GM12873 (cell line): ENCODE data around the gene CCNQ.

Experiments
- TF ChIP-seq, protein P1 (sequence below): IDR thresholded peaks from 2 replicates; pipeline ENCODE4 v1.5.1; 2012; ENCODE audit warnings: low read depth, mild to moderate bottlenecking, moderate library complexity, low read length, control low read depth; ENCODE audit not compliant: insufficient read depth; ENCODE audit errors: missing control alignments

The CCNQ gene

DNA sequence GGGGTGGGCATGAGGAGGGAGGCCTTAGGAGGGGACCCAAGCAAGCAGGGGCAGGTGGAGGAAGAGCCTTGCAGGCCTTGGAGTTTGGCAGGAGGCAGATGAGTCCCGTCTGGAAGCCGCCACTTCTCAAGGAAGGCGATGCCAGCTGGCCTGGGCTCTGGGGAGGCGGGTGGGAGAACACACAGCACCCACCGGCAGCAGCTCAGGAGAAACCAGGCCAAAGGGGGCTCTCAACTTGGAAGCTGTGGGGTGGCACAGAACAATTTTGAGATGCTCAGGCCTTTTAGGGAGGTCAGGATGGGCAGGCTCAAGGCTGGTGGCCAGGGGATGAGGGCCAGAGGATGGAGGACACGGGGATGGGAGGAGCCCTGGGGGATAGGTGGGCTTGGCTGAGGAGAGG, 36.4 kb upstream of the CCNQ start:
- TF ChIP-seq, protein P1, sequence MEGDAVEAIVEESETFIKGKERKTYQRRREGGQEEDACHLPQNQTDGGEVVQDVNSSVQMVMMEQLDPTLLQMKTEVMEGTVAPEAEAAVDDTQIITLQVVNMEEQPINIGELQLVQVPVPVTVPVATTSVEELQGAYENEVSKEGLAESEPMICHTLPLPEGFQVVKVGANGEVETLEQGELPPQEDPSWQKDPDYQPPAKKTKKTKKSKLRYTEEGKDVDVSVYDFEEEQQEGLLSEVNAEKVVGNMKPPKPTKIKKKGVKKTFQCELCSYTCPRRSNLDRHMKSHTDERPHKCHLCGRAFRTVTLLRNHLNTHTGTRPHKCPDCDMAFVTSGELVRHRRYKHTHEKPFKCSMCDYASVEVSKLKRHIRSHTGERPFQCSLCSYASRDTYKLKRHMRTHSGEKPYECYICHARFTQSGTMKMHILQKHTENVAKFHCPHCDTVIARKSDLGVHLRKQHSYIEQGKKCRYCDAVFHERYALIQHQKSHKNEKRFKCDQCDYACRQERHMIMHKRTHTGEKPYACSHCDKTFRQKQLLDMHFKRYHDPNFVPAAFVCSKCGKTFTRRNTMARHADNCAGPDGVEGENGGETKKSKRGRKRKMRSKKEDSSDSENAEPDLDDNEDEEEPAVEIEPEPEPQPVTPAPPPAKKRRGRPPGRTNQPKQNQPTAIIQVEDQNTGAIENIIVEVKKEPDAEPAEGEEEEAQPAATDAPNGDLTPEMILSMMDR: no peak

GRCh38 chrX:153634832-153635231, 35.9 kb upstream of the CCNQ start:
- TF ChIP-seq, protein P1: no peak

- TF ChIP-seq, protein P1: no peak
Measured at GRCh38 chrX:153634236-153634635, 35.3 kb upstream of the CCNQ start.

DNA sequence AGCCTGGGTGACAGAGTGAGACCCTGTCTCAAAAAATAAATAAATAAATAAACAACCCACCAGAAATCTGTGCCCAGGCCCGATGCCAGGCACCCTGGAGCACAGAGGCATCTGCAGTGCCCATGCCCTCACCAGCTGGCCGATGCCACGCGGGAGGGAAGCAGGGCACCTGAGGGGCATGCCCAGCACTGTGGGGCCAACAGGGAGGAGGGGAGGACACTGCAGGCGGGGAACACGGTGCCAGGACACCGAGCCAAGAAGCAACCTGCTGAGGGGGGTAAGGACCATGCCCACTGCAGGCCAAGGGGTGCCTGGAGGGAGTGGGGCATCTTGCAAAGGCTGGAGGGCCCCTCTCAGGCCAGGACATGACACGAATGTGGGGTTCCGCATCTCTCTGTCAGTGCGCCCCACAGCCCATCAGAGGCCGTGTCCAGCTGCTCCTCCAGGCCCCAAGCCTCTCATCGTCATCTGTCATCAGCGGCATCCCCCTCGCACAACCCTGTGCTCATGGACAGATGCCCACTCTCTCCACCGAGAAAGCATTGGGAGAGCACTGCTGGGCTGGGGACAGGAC, 34.8 kb upstream of the CCNQ start:
- TF ChIP-seq, protein P1: no peak

DNA sequence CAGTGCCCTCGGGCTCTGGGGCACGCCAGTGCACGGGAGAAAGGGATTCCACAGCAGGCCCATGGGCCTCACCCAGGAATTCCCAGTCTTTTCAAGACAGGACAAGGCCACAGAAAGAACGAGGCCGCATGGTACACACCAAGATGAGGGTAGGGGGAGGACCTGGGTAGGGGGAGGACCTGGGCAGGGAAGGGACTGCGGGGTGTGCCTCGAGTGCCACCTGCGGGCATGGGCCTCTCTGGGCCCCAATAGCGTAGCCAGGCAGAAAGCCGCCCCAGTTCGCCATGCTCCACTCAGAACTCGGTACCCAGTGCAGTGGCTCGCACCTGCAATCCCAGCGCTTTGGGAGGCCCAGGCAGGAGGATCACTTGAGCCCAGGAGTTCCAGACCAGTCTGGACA, 34.1 kb upstream of the CCNQ start:
- TF ChIP-seq, protein P1: no peak

GRCh38 chrX:153632595-153632946, 33.6 kb upstream of the CCNQ start:
- TF ChIP-seq, protein P1: no peak

DNA sequence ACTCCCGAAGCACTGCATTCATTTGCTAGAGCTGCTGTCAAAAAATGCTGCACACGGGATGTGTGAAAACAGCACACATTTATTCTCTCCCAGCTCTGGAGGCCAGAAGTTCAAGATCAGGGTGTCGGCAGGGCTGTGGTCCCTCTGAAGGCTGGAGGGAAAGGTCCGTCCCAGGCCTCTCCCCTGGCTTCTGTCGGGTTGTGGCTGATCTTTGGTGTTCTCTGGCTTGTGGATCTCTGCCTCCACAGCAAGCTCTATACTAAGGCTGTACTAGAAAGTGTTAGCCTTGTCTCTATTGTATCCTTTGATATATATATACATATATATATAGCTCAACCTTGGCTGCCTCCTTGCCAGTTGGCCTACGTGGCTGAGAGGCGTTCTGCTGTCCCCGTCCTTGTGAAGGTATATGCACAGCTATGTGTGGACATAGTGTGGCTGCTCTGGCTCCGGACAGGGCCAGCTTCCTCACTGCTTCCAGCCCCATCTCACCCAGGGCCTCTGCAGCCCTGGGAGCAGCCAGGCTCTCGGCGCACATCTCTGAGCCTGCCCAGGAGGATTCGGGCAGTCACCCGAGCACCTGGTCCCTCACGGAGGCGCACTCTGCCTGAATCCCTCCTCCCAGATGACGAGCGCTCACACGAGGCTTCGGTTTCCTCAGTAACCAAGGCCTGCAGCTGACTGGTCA, 33.1 kb upstream of the CCNQ start:
- TF ChIP-seq, protein P1: no peak

DNA sequence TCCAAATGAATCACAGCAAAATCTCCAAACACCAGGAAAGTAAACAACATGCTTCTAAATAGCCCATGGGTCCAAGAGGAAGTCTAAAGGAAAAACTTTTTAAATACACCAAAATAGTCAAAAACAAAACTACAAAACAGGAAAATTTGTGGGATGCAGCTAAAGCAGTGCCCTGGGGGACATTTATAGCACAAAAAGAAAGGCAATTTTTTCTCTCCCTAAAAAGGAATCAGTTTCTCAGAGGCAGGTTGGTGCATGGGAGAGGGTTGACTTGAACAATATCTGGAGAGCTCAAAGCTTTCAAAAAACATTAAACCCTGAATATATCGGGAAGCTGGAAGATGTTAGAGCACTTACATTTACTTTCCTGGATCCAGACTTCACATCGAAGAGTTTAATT, 32.4 kb upstream of the CCNQ start:
- TF ChIP-seq, protein P1: no peak
